Measurements from ENCODE around the gene SLC16A3. TPM values are rescaled to one million over a fixed set of nuclear protein-coding genes. Genes with fewer than 3 reads are reported as not detected.
"Not testable (repeated sequence)": the region's sequence is repeated elsewhere in the genome, so short reads cannot be mapped to it uniquely, and the experiment has no call there.

The SLC16A3 gene
- total and polyA plus RNA-seq, 4 donors = 1.1 to 10.5 (median 8.8) TPM

DNA sequence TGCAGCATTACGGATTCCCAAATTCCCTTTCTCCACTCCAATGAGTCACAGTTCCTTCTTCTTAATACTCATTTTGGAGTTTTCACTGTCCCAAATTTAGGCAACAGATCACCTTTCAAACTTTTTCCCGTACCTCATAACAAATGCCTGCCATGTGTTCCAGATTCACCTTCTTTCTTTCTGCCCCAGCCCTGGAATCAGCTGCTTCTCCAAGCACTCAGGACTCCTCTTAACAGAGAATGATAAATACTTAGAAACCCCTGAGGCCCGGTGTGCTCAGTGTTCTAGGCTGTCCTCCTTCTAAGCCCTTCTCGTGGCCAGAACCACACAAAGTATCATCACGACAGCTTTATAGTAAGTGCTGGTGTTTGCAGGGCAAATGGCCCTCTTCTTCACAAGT is 29.7 kb downstream of the SLC16A3 start:
- no peaks in the 10 kb centered on the region for H3K27me3 ChIP-seq (ENCODE audit: control insufficient read depth in 4 of 4, insufficient read depth in 4 of 4, low read length in 3 of 4)
- no peak for DNase-seq (ENCODE audit: low spot score)
- H3K4me3 ChIP-seq (ENCODE audit: low read depth in 1 of 3, low read length in 3 of 3) = no peak overlapping the region
- no peak for TF ChIP-seq TAF1 (conservative IDR thresholded peaks at IDR 0.05)
- TF ChIP-seq HNF4G (IDR thresholded peaks at IDR 0.05) = no peak
- no peak for TF ChIP-seq FOXA2 (IDR thresholded peaks at IDR 0.05)
- TF ChIP-seq, protein P1, sequence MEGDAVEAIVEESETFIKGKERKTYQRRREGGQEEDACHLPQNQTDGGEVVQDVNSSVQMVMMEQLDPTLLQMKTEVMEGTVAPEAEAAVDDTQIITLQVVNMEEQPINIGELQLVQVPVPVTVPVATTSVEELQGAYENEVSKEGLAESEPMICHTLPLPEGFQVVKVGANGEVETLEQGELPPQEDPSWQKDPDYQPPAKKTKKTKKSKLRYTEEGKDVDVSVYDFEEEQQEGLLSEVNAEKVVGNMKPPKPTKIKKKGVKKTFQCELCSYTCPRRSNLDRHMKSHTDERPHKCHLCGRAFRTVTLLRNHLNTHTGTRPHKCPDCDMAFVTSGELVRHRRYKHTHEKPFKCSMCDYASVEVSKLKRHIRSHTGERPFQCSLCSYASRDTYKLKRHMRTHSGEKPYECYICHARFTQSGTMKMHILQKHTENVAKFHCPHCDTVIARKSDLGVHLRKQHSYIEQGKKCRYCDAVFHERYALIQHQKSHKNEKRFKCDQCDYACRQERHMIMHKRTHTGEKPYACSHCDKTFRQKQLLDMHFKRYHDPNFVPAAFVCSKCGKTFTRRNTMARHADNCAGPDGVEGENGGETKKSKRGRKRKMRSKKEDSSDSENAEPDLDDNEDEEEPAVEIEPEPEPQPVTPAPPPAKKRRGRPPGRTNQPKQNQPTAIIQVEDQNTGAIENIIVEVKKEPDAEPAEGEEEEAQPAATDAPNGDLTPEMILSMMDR (IDR thresholded peaks at IDR 0.05; ENCODE audit: low read depth, low read length, missing input control) = no peak
- TF ChIP-seq, protein P2, sequence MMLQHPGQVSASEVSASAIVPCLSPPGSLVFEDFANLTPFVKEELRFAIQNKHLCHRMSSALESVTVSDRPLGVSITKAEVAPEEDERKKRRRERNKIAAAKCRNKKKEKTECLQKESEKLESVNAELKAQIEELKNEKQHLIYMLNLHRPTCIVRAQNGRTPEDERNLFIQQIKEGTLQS (IDR thresholded peaks at IDR 0.05) = no peak
- no peak for TF ChIP-seq RAD21 (IDR thresholded peaks at IDR 0.05)
- TF ChIP-seq, protein P3, sequence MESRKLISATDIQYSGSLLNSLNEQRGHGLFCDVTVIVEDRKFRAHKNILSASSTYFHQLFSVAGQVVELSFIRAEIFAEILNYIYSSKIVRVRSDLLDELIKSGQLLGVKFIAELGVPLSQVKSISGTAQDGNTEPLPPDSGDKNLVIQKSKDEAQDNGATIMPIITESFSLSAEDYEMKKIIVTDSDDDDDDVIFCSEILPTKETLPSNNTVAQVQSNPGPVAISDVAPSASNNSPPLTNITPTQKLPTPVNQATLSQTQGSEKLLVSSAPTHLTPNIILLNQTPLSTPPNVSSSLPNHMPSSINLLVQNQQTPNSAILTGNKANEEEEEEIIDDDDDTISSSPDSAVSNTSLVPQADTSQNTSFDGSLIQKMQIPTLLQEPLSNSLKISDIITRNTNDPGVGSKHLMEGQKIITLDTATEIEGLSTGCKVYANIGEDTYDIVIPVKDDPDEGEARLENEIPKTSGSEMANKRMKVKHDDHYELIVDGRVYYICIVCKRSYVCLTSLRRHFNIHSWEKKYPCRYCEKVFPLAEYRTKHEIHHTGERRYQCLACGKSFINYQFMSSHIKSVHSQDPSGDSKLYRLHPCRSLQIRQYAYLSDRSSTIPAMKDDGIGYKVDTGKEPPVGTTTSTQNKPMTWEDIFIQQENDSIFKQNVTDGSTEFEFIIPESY (IDR thresholded peaks at IDR 0.05) = no peak
- no peak for TF ChIP-seq SP1 (IDR thresholded peaks at IDR 0.05)
- no peak for TF ChIP-seq JUND (IDR thresholded peaks at IDR 0.05)
- TF ChIP-seq, protein P4, sequence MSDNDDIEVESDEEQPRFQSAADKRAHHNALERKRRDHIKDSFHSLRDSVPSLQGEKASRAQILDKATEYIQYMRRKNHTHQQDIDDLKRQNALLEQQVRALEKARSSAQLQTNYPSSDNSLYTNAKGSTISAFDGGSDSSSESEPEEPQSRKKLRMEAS (IDR thresholded peaks at IDR 0.05) = no peak
- no peak for TF ChIP-seq YY1 (IDR thresholded peaks at IDR 0.05)
- TF ChIP-seq, protein P5, sequence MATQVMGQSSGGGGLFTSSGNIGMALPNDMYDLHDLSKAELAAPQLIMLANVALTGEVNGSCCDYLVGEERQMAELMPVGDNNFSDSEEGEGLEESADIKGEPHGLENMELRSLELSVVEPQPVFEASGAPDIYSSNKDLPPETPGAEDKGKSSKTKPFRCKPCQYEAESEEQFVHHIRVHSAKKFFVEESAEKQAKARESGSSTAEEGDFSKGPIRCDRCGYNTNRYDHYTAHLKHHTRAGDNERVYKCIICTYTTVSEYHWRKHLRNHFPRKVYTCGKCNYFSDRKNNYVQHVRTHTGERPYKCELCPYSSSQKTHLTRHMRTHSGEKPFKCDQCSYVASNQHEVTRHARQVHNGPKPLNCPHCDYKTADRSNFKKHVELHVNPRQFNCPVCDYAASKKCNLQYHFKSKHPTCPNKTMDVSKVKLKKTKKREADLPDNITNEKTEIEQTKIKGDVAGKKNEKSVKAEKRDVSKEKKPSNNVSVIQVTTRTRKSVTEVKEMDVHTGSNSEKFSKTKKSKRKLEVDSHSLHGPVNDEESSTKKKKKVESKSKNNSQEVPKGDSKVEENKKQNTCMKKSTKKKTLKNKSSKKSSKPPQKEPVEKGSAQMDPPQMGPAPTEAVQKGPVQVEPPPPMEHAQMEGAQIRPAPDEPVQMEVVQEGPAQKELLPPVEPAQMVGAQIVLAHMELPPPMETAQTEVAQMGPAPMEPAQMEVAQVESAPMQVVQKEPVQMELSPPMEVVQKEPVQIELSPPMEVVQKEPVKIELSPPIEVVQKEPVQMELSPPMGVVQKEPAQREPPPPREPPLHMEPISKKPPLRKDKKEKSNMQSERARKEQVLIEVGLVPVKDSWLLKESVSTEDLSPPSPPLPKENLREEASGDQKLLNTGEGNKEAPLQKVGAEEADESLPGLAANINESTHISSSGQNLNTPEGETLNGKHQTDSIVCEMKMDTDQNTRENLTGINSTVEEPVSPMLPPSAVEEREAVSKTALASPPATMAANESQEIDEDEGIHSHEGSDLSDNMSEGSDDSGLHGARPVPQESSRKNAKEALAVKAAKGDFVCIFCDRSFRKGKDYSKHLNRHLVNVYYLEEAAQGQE (IDR thresholded peaks at IDR 0.05) = no peak
- no peak for TF ChIP-seq FOXA1 (IDR thresholded peaks at IDR 0.05)
- TF ChIP-seq GABPA (IDR thresholded peaks at IDR 0.05 in 1 of 2, conservative IDR thresholded peaks at IDR 0.05 in 1 of 2) = no peak
- no peak for TF ChIP-seq HNF4A (conservative IDR thresholded peaks at IDR 0.05)
- TF ChIP-seq NR2F2 (IDR thresholded peaks at IDR 0.05) = no peak
- no peak for TF ChIP-seq EGR1 (IDR thresholded peaks at IDR 0.05; ENCODE audit: low read depth in 2 of 2)
- no peak for TF ChIP-seq RXRA (IDR thresholded peaks at IDR 0.05)
- 89% methylated on average over 5 of the region's 5 CpGs for WGBS
- no peaks in the 10 kb centered on the region for H3K9me3 ChIP-seq (ENCODE audit: control insufficient read depth in 4 of 4, low read length in 3 of 4)
- no peaks in the 10 kb centered on the region for H3K4me1 ChIP-seq (ENCODE audit: control insufficient read depth in 4 of 4, insufficient read depth in 4 of 4, low read length in 3 of 4)
- H3K27ac ChIP-seq (ENCODE audit: low read depth in 1 of 2, low read length in 2 of 2) = no peak overlapping the region
- H3K36me3 ChIP-seq (ENCODE audit: control insufficient read depth in 4 of 4, insufficient read depth in 3 of 4, low read depth in 1 of 4, low read length in 3 of 4) = peaks cover 13 to 59% (median 42%) of the 10 kb centered on the region in 4 donors
- H3K9ac ChIP-seq (ENCODE audit: low read depth in 1 of 2, low read length in 2 of 2) = no peak overlapping the region

DNA sequence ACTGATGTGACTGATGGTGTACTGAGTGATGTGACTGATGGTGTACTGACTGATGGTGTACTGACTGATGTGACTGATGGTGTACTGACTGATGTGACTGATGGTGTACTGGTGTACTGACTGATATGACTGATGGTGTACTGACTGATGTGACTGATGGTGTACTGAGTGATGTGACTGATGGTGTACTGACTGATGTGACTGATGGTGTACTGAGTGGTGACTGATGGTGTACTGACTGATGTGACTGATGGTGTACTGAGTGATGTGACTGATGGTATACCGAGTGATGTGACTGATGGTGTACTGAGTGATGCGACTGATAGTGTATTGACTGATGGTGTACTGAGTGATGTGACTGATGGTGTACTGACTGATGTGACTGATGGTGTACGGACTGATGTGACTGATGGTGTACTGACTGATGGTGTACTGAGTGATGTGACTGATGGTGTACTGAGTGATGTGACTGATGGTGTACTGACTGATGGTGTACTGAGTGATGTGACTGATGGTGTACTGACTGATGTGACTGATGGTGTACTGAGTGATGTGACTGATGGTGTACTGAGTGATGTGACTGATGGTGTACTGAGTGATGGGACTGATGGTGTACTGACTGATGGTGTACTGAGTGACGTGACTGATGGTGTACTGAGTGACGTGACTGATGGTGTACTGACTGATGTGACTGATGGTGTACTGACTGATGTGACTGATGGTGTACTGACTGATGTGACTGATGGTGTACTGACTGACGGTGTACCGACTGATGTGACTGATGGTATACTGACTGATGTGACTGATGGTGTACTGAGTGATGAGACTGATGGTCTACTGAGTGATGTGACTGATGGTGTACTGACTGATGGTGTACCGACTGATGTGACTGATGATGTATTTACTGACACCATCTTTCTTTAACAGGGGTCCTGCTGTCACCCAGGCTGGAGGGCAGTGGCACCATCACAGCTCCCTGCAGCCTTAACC is 31.4 kb downstream of the SLC16A3 start:
- H3K36me3 ChIP-seq (ENCODE audit: control insufficient read depth in 4 of 4, insufficient read depth in 3 of 4, low read depth in 1 of 4, low read length in 3 of 4) = peaks cover 9 to 66% (median 49%) of the 10 kb centered on the region in 4 donors
- not testable (repeated sequence) for H3K27ac ChIP-seq (ENCODE audit: low read depth in 1 of 2, low read length in 2 of 2); DNase-seq (ENCODE audit: low spot score); H3K9ac ChIP-seq (ENCODE audit: low read depth in 1 of 2, low read length in 2 of 2); H3K27me3 ChIP-seq (ENCODE audit: control insufficient read depth in 4 of 4, insufficient read depth in 4 of 4, low read length in 3 of 4); H3K4me1 ChIP-seq (ENCODE audit: control insufficient read depth in 4 of 4, insufficient read depth in 4 of 4, low read length in 3 of 4); H3K9me3 ChIP-seq (ENCODE audit: control insufficient read depth in 4 of 4, low read length in 3 of 4); H3K4me3 ChIP-seq (ENCODE audit: low read depth in 1 of 3, low read length in 3 of 3)
- WGBS = 94% methylated on average over 8 of the region's 8 CpGs
